GM23338 (cell line): ENCODE data around the gene PMVK.

Source experiments
- CREB1 ChIP-seq: fragments of 250-450 bp; sonication (Bioruptor Pico); IDR thresholded peaks from 2 replicates; pipeline ENCODE4 v1.5.0; 2020; ENCODE audit warnings: low read depth, mild to moderate bottlenecking, moderate library complexity
- CTCF ChIP-seq, 2 experiments: fragments of 200-600 bp in 1 of 2; sonication (generic) in 1 of 2; conservative IDR thresholded peaks; 2 replicates each; pipeline versions ENCODE4 v1.5.1 to v1.6.1; 2016 to 2017; ENCODE audit warnings: antibody characterized with exemption in 2 of 2, low read depth in 2 of 2, mild to moderate bottlenecking in 2 of 2, moderate library complexity in 1 of 2
- EZH2 ChIP-seq: fragments of 200-600 bp; sonication (generic); IDR thresholded peaks from one replicate; pipeline ENCODE4 v1.8.0; 2017; ENCODE audit warnings: antibody characterized with exemption, mild to moderate bottlenecking, low read depth; ENCODE audit not compliant: unreplicated experiment
- EZH2phosphoT487 ChIP-seq: fragments of 200-600 bp; sonication (generic); IDR thresholded peaks from one replicate; pipeline ENCODE4 v1.8.1; 2018; ENCODE audit warnings: antibody characterized with exemption; ENCODE audit not compliant: unreplicated experiment
- JUNB ChIP-seq: IDR thresholded peaks from one replicate; pipeline ENCODE4 v1.6.1; 2016; ENCODE audit warnings: antibody characterized with exemption; ENCODE audit not compliant: unreplicated experiment
- NANOG ChIP-seq: IDR thresholded peaks from 2 replicates; pipeline ENCODE4 v1.6.1; 2016; ENCODE audit warnings: antibody characterized with exemption, borderline replicate concordance
- POLR2AphosphoS5 ChIP-seq: IDR thresholded peaks from 2 replicates; pipeline ENCODE4 v1.6.1; 2016; ENCODE audit warnings: antibody characterized with exemption, low read depth
- REST ChIP-seq: IDR thresholded peaks from one replicate; pipeline ENCODE4 v1.6.1; 2018; ENCODE audit warnings: antibody characterized with exemption; ENCODE audit not compliant: unreplicated experiment
- STAT1 ChIP-seq: IDR thresholded peaks from one replicate; pipeline ENCODE4 v1.6.1; 2016; ENCODE audit warnings: antibody characterized with exemption; ENCODE audit not compliant: unreplicated experiment
- ZNF462 ChIP-seq: fragments of 250-450 bp; sonication (Bioruptor Pico); IDR thresholded peaks from 2 replicates; pipeline ENCODE4 v1.5.0; 2020; ENCODE audit warnings: mild to moderate bottlenecking, moderate library complexity

- no peak for TF ChIP-seq EZH2phosphoT487
- no peak for TF ChIP-seq CTCF (conservative IDR thresholded peaks at IDR 0.05; ENCODE audit: low read depth in 2 of 2)
- no peak for TF ChIP-seq POLR2AphosphoS5
- no peak for TF ChIP-seq REST
- no peak for TF ChIP-seq EZH2
- no peak for TF ChIP-seq NANOG
- no peak for TF ChIP-seq CREB1 (CRISPR knock-in tag)
- no peak for TF ChIP-seq ZNF462 (CRISPR knock-in tag)
- no peak for TF ChIP-seq STAT1
- no peak for TF ChIP-seq JUNB
Measured at GRCh38 chr1:154895798-154896197, 40.7 kb downstream of the PMVK start.
